HepG2 (cell line): ENCODE results near the gene UBE2R2.
"Not testable (repeated sequence)": the region's sequence is repeated elsewhere in the genome, so short reads cannot be mapped to it uniquely, and the experiment has no call there.

Experiments used
- ATM ChIP-seq: fragments of 450-650 bp; IDR thresholded peaks from 2 replicates; pipeline ENCODE4 v1.7.1; 2017; ENCODE audit warnings: mild to moderate bottlenecking, borderline replicate concordance
- BORCS8-MEF2B ChIP-seq: sonication (generic); formaldehyde crosslinking; IDR thresholded peaks from 2 replicates; pipeline ENCODE4 v1.8.0; 2022; ENCODE audit warnings: mild to moderate bottlenecking, missing genetic modification reagents
- NR1H2 ChIP-seq: sonication (generic); formaldehyde crosslinking; IDR thresholded peaks from 2 replicates; pipeline ENCODE4 v1.8.1; 2022; ENCODE audit warnings: low read depth, missing genetic modification reagents, borderline replicate concordance
- NR2F1 ChIP-seq, 2 experiments: fragments of 450-650 bp in 1 of 2; formaldehyde crosslinking in 1 of 2; IDR thresholded peaks; 2 replicates each; pipeline versions ENCODE4 v1.5.0 to v1.6.1; 2016 to 2020; ENCODE audit warnings: mild to moderate bottlenecking in 1 of 2, missing compliant biosample characterization in 1 of 2, missing genetic modification reagents in 1 of 2, moderate library complexity in 1 of 2
- RBM39 ChIP-seq: fragments of 200-400 bp; formaldehyde crosslinking; IDR thresholded peaks from one replicate; pipeline ENCODE4 v1.6.1; 2018; ENCODE audit warnings: antibody characterized with exemption, mild to moderate bottlenecking, low read depth, low read length; ENCODE audit not compliant: poor library complexity, severe bottlenecking
- SUZ12 ChIP-seq: fragments of 150-350 bp; IDR thresholded peaks from 2 replicates; pipeline ENCODE4 v1.6.1; 2014; ENCODE audit warnings: low read depth, low read length
- TAF1 ChIP-seq: sonication (generic); formaldehyde crosslinking; IDR thresholded peaks from 2 replicates; pipeline ENCODE4 v1.4.0; 2020; ENCODE audit warnings: missing genetic modification reagents
- ZNF501 ChIP-seq: sonication (generic); formaldehyde crosslinking; IDR thresholded peaks from 2 replicates; pipeline ENCODE4 v1.5.1; 2020; ENCODE audit warnings: mild to moderate bottlenecking, moderate library complexity, missing genetic modification reagents
- ZNF747 ChIP-seq: sonication (generic); formaldehyde crosslinking; IDR thresholded peaks from 2 replicates; pipeline ENCODE4 v1.8.1; 2023; ENCODE audit warnings: missing genetic modification reagents, mild to moderate bottlenecking, borderline replicate concordance
- ZSCAN29 ChIP-seq: sonication (generic); formaldehyde crosslinking; conservative IDR thresholded peaks from 2 replicates; pipeline ENCODE4 v1.4.0; 2020; ENCODE audit warnings: mild to moderate bottlenecking, missing genetic modification reagents
- TF ChIP-seq, protein P1 (sequence below): sonication (generic); formaldehyde crosslinking; IDR thresholded peaks from 2 replicates; pipeline ENCODE4 v1.5.0; 2020; ENCODE audit warnings: mild to moderate bottlenecking, missing genetic modification reagents, moderate library complexity
- TF ChIP-seq, protein P2 (sequence below): sonication (generic); formaldehyde crosslinking; IDR thresholded peaks from 2 replicates; pipeline ENCODE4 v1.4.0; 2020; ENCODE audit warnings: mild to moderate bottlenecking, missing genetic modification reagents
- TF ChIP-seq, protein P3 (sequence below): sonication (generic); formaldehyde crosslinking; IDR thresholded peaks from 2 replicates; pipeline ENCODE4 v1.4.0; 2020; ENCODE audit warnings: missing genetic modification reagents, borderline replicate concordance

DNA sequence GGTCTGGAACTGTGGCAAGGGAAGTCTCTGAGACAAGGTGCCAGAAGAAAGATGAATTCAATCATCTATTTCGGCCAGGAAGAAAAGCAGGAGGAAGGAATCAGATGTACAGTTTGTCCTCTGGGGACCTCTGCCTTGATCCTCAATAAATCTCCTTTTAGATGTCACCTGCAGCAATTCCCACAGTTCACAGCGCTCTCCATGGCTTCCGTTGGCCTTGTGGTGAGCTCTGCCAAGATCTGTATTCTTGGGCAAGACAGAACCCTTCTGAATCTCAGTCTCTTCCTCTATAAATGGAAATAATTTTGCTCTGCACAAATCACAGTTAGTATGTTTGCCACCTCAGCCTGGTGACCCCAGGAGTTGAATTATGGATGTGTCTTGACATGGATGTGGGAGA, 12.8 kb upstream of the UBE2R2 start:
- TF ChIP-seq, protein P1, sequence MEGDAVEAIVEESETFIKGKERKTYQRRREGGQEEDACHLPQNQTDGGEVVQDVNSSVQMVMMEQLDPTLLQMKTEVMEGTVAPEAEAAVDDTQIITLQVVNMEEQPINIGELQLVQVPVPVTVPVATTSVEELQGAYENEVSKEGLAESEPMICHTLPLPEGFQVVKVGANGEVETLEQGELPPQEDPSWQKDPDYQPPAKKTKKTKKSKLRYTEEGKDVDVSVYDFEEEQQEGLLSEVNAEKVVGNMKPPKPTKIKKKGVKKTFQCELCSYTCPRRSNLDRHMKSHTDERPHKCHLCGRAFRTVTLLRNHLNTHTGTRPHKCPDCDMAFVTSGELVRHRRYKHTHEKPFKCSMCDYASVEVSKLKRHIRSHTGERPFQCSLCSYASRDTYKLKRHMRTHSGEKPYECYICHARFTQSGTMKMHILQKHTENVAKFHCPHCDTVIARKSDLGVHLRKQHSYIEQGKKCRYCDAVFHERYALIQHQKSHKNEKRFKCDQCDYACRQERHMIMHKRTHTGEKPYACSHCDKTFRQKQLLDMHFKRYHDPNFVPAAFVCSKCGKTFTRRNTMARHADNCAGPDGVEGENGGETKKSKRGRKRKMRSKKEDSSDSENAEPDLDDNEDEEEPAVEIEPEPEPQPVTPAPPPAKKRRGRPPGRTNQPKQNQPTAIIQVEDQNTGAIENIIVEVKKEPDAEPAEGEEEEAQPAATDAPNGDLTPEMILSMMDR (CRISPR knock-in tag): not testable (repeated sequence)
- TF ChIP-seq, protein P2, sequence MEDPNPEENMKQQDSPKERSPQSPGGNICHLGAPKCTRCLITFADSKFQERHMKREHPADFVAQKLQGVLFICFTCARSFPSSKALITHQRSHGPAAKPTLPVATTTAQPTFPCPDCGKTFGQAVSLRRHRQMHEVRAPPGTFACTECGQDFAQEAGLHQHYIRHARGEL: not testable (repeated sequence)
- TF ChIP-seq SUZ12; NR2F1 (CRISPR knock-in tag; IDR thresholded peaks at IDR 0.05); NR1H2; TAF1 (CRISPR knock-in tag); ZSCAN29 (CRISPR knock-in tag); RBM39; BORCS8-MEF2B (CRISPR knock-in tag); ATM; ZNF501 (CRISPR knock-in tag); ZNF747 (CRISPR knock-in tag): not testable (repeated sequence)
- TF ChIP-seq, protein P3, sequence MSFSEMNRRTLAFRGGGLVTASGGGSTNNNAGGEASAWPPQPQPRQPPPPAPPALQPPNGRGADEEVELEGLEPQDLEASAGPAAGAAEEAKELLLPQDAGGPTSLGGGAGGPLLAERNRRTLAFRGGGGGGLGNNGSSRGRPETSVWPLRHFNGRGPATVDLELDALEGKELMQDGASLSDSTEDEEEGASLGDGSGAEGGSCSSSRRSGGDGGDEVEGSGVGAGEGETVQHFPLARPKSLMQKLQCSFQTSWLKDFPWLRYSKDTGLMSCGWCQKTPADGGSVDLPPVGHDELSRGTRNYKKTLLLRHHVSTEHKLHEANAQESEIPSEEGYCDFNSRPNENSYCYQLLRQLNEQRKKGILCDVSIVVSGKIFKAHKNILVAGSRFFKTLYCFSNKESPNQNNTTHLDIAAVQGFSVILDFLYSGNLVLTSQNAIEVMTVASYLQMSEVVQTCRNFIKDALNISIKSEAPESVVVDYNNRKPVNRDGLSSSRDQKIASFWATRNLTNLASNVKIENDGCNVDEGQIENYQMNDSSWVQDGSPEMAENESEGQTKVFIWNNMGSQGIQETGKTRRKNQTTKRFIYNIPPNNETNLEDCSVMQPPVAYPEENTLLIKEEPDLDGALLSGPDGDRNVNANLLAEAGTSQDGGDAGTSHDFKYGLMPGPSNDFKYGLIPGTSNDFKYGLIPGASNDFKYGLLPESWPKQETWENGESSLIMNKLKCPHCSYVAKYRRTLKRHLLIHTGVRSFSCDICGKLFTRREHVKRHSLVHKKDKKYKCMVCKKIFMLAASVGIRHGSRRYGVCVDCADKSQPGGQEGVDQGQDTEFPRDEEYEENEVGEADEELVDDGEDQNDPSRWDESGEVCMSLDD: not testable (repeated sequence)
